ENCODE data around the gene ZNF234.

DNA sequence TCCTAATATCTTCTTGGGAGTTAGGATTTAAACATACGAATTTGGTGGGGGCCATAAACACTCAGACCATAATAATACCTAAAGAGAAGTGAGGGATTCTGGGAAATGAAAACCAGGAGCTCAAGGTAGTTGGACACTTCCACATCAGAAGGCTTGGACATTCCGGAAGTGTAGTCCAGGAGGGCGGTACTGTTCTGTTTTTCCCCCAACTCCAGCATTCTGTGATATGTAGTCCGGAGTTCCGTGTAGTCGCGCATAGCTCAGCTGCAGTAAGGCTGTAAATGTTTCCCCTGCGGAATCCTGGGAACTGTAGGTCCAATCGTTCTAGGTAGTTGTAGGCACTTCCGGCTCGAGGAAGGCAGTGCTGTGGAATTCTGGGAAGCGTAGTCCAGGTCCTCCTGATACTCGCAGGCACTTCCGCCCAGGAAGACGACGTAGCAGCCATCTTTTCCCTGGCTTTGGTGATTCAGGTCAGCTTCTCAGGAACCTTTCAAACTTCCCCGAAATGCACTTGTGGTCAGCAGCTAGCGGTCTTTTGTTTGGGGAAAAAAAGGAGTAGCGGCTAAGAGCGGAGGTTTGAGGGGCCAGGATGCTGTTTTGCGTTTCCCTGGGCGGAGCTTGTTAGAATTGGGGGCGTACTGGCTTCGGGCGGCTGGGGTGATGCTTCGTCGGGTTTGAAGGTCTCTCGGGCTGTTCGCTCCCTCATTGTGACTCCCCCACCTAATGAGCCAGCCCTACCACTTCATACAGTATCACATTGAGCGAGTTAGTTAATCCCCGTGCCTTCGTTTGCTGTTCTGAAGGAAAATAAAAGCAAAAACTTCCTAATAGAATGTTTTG lies 23.5 kb downstream of the ZNF234 start, which contains the start of gene ZNF226:
- TF ChIP-seq EZH2phosphoT487 (IDR thresholded peaks at IDR 0.05; ENCODE audit: borderline replicate concordance, low read depth, low read length) (no peak), CTCF (conservative IDR thresholded peaks at IDR 0.05; ENCODE audit: low read length) (no peak)

All from OCI-LY7 (cell line).